Subcutaneous adipose tissue (tissue), 4 donors: ENCODE results near the gene SHB. TPM values are rescaled to one million over a fixed set of nuclear protein-coding genes. Genes with fewer than 3 reads are reported as not detected.

Source experiments
- CTCF ChIP-seq: fragments of 450-650 bp; IDR thresholded peaks from one replicate; pipeline ENCODE4 v1.5.1; 2016; ENCODE audit warnings: low read depth, mild to moderate bottlenecking, control low read depth, antibody characterized with exemption, moderate library complexity
- total RNA-seq, 4 donors: library from RNA; depleted of rRNA; stranded (reverse); fragments of >200 nt; gene quantifications; one replicate each; pipeline ENCODE4 v1.1.0, GENCODE V29; 2016

Gene SHB
- total RNA-seq, 4 donors from 2014 or later = 2.6 to 5.7 (median 4.7) TPM

GRCh38 chr9:38062498-38063362 is 6.3 kb downstream of the SHB start:
- TF ChIP-seq CTCF = no peak

DNA sequence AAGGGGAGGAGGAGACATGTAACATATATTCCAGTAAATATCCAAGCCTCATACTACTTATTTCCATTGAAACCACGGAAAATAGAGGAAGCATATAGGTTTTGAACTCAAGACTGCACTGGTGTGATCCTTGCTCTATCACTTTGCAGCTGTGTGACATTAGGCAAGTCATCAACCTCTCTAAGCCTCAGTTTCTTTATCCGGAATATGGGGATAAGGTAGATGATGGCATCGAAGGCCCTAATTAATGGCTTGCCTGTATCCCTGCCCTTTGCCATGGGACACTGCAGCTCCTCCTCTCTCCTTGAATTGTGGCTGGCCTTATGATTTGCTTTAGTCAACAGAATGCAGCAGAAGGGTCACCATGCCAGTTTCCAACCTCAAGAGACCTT is 6.9 kb downstream of the SHB start:
- no peak for TF ChIP-seq CTCF

GRCh38 chr9:38061326-38061977 is 7.6 kb downstream of the SHB start:
- TF ChIP-seq CTCF = no peak

- TF ChIP-seq CTCF = no peak
Measured at GRCh38 chr9:38060681-38061080, 8.3 kb downstream of the SHB start.

GRCh38 chr9:38059233-38059936 is 9.6 kb downstream of the SHB start:
- no peak for TF ChIP-seq CTCF

- TF ChIP-seq CTCF = no peak
Measured at GRCh38 chr9:38058452-38059232, 10.4 kb downstream of the SHB start.
